ENCODE data around the gene TRIM54. TPM values are rescaled to one million over a fixed set of nuclear protein-coding genes. Genes with fewer than 3 reads are reported as not detected.

The TRIM54 gene
- total and polyA plus RNA-seq, 9 of the 15 experiments (the other 6 are each of a cell fraction or from before 2014, with no cell fraction given), result not detected

- no peak for TF ChIP-seq SIX5 (IDR thresholded peaks at IDR 0.05; ENCODE audit: borderline replicate concordance in 1 of 2, insufficient read depth in 1 of 2, low read depth in 1 of 2, low read length in 2 of 2)
- no peak for TF ChIP-seq SRF (CRISPR knock-in tag; IDR thresholded peaks at IDR 0.05)
- TF ChIP-seq LARP7 (IDR thresholded peaks at IDR 0.05), result no peak
- TF ChIP-seq NFIC (IDR thresholded peaks at IDR 0.05), result peak; percentile 94
- peak; percentile 40; the same call in 1 of the 2 replicates for TF ChIP-seq THRA (IDR thresholded peaks at IDR 0.05)
- no peak for TF ChIP-seq NFIX (CRISPR knock-in tag; IDR thresholded peaks at IDR 0.05; ENCODE audit: low read depth)
- no peak for TF ChIP-seq SRSF3 (IDR thresholded peaks at IDR 0.05; ENCODE audit: insufficient read depth, low read length)
- TF ChIP-seq U2AF2 (optimal IDR thresholded peaks at IDR 0.05; ENCODE audit: low read depth, low read length), result no peak
- TF ChIP-seq ZNF280B (CRISPR knock-in tag; IDR thresholded peaks at IDR 0.05), result no peak
- TF ChIP-seq ZNF224 (CRISPR knock-in tag; IDR thresholded peaks at IDR 0.05), result no peak
- no peak for TF ChIP-seq TRIM25 (IDR thresholded peaks at IDR 0.05; ENCODE audit: borderline replicate concordance)
- no peak for TF ChIP-seq ETS2 (tag; IDR thresholded peaks at IDR 0.05; ENCODE audit: borderline replicate concordance, poor library complexity, severe bottlenecking)
- no peak for TF ChIP-seq TOE1 (IDR thresholded peaks at IDR 0.05; ENCODE audit: borderline replicate concordance)
- TF ChIP-seq TOE1 (CRISPR knock-in tag; IDR thresholded peaks at IDR 0.05; ENCODE audit: borderline replicate concordance, low read depth), result no peak
- no peak for TF ChIP-seq ZBTB9 (CRISPR knock-in tag; IDR thresholded peaks at IDR 0.05)
- TF ChIP-seq NEUROD1 (IDR thresholded peaks at IDR 0.05; ENCODE audit: borderline replicate concordance, low read depth, low read length, partially characterized antibody), result peak; percentile 16
- no peak for TF ChIP-seq RFX1 (IDR thresholded peaks at IDR 0.05)
- no peak for TF ChIP-seq KDM4B (IDR thresholded peaks at IDR 0.05; ENCODE audit: borderline replicate concordance in 2 of 2, low read depth in 1 of 2)
Measured at GRCh38 chr2:27353762-27354596, 71.8 kb downstream of the TRIM54 start (continued).
